ENCODE data around the gene FHIT. TPM values are rescaled to one million over a fixed set of nuclear protein-coding genes. Genes with fewer than 3 reads are reported as not detected.

Gene FHIT
- polyA plus RNA-seq, 1 of the 3 experiments (the other 2 are of a cell fraction), result 0.41 TPM

GRCh38 chr3:59970376-59970775 is 1280.9 kb downstream of the FHIT start:
- 52% methylated on average over 6 of the region's 6 CpGs for WGBS (ENCODE audit: low lambda C conversion rate)

More at GRCh38 chr3:59970376-59970775, 1280.9 kb downstream of the FHIT start:
- Histone ChIP-seq H3F3A (replicated peaks; ENCODE audit: insufficient read depth) (no peaks in the 10 kb centered on the region), H3K27ac (ENCODE audit: low read depth in 2 of 2, low read length in 1 of 2) (no peak overlapping the region), H2AFZ (ENCODE audit: low read depth) (no peak overlapping the region), H3K4me2 (no peak overlapping the region), H3K9ac (no peak overlapping the region), H3K4me1 (ENCODE audit: control insufficient read depth in 1 of 2, insufficient read depth in 2 of 2, low read depth in 1 of 2, low read length in 1 of 2) (no peaks in the 10 kb centered on the region), H3K9me3 (no peaks in the 10 kb centered on the region), H3K4me3 (ENCODE audit: low read depth in 2 of 2, low read length in 1 of 2) (no peak overlapping the region), H3K9me2 (no peaks in the 10 kb centered on the region), H4K20me1 (ENCODE audit: insufficient read depth) (no peaks in the 10 kb centered on the region), H3K36me3 (replicated peaks in 1 of 2; ENCODE audit: control insufficient read depth in 1 of 2, insufficient read depth in 2 of 2, low read length in 1 of 2) (no peaks in the 10 kb centered on the region), H3K27me3 (ENCODE audit: insufficient read depth) (no peaks in the 10 kb centered on the region), H3K79me2 (ENCODE audit: insufficient read depth) (no peaks in the 10 kb centered on the region)
- TF ChIP-seq USF1 (IDR thresholded peaks at IDR 0.05; ENCODE audit: borderline replicate concordance, low read depth), result no peak
- TF ChIP-seq NFIC (IDR thresholded peaks at IDR 0.05; ENCODE audit: borderline replicate concordance), result no peak
- no peak for TF ChIP-seq PBX3 (IDR thresholded peaks at IDR 0.05)
- no peak for TF ChIP-seq YY1 (IDR thresholded peaks at IDR 0.05; ENCODE audit: low read depth)
- TF ChIP-seq TAF1 (IDR thresholded peaks at IDR 0.05; ENCODE audit: borderline replicate concordance, low read depth, low read length), result no peak
- no peak for TF ChIP-seq RXRA (IDR thresholded peaks at IDR 0.05; ENCODE audit: borderline replicate concordance, low read depth)
- no peak for TF ChIP-seq FOSL2 (IDR thresholded peaks at IDR 0.05; ENCODE audit: borderline replicate concordance, low read depth)
- no peak for TF ChIP-seq EP300 (IDR thresholded peaks at IDR 0.05; ENCODE audit: borderline replicate concordance in 1 of 2, low read depth in 1 of 2, low read length in 1 of 2)
- TF ChIP-seq REST (IDR thresholded peaks at IDR 0.05; ENCODE audit: low read depth, low read length), result no peak
- CTCF ChIA-PET, result no interaction called here
- POLR2A ChIA-PET, result no interaction called here
- no peak for DNase-seq
